Right lobe of liver (tissue), 6 donors: ENCODE results near the gene FAM210B. TPM values are rescaled to one million over a fixed set of nuclear protein-coding genes. Genes with fewer than 3 reads are reported as not detected.

Experiments used
- ATAC-seq, 4 donors: fragments of 200-7000 bp; cut with Tn5 transposase; one replicate each; pipeline ENCODE4 v1.9.1; 2020; ENCODE audit warnings: mild to moderate bottlenecking in 4 of 4, moderate library complexity in 4 of 4
- DNase-seq, 3 donors: peaks; one replicate each; pipeline ENCODE4 v3.0.0-alpha.2; 2020
- H3K27ac ChIP-seq, 3 donors: fragments of 200-600 bp; one replicate each; pipeline ENCODE4 v1.8.0; 2022
- H3K27me3 ChIP-seq, 2 donors: fragments of 200-600 bp; one replicate each; pipeline ENCODE4 v1.8.0; 2022
- H3K36me3 ChIP-seq, 4 donors: fragments of 200-600 bp; sonication (generic) in 1 of 4; one replicate each; pipeline versions ENCODE4 v1.5.1 to v1.8.0; 2017 to 2022; ENCODE audit warnings: control low read depth in 1 of 4
- H3K4me1 ChIP-seq, 4 donors: fragments of 200-600 bp; sonication (generic) in 1 of 4; one replicate each; pipeline versions ENCODE4 v1.5.1 to v1.8.0; 2017 to 2022; ENCODE audit warnings: control low read depth in 1 of 4
- H3K4me3 ChIP-seq, 3 donors: fragments of 200-600 bp; one replicate each; pipeline ENCODE4 v1.8.0; 2022
- H3K9me3 ChIP-seq, 4 donors: fragments of 200-600 bp; sonication (generic) in 1 of 4; one replicate each; pipeline versions ENCODE4 v1.5.1 to v1.8.0; 2017 to 2022; ENCODE audit warnings: control low read depth in 1 of 4
- POLR2A ChIP-seq: fragments of 450-650 bp; IDR thresholded peaks from one replicate; pipeline ENCODE4 v1.6.1; 2017; ENCODE audit warnings: antibody characterized with exemption, mild to moderate bottlenecking
- WGBS: methylation state at CpG from one replicate; pipeline ENCODE4 v1.1.6; 2018; ENCODE audit warnings: low coverage, low lambda C conversion rate; ENCODE audit not compliant: insufficient coverage; ENCODE audit errors: missing lambda C conversion rate; 5-methylcytosine and 5-hydroxymethylcytosine counted together
- intact Hi-C, 2 donors: fragments of 100-400 bp; cut with DNase I; formaldehyde crosslinking; loops; one replicate each; pipeline versions ENCODE4 v1.11.2 to v1.14.1; 2022
- total RNA-seq, 6 experiments: library from RNA; depleted of rRNA in 2 of 6; stranded (reverse); fragments of >200 nt in 2 of 6; fragmentation: NEBNext Ultra II Directional in 3 of 6; extraction: Animal tissue kit (Norgen Biotek cat#: 25700) in 3 of 6; gene quantifications; one replicate each; pipeline versions ENCODE4 v1.1.0 to v1.2.4, GENCODE V29; 2016 to 2023
- TF ChIP-seq, protein P1 (sequence below), 4 donors: fragments of 200-600 bp in 3 of 4; fragments of 450-650 bp in 1 of 4; IDR thresholded peaks; one replicate each; pipeline versions ENCODE4 v1.5.1 to v1.8.0; 2016 to 2022; ENCODE audit warnings: antibody characterized with exemption in 4 of 4, mild to moderate bottlenecking in 2 of 4
- donor health status: DM: no; HTN: yes; CAD: no.
- donor health status: DM: no; HTN: no; CAD: no.
- donor health status: DM: no; HTN: no; CAD: no.
- donor health status: DM: no; HTN: yes; CAD: no.
- donor health status: DM: no; HTN: yes; CAD: no.

Gene FAM210B
- total RNA-seq, 6 experiments from 2014 or later = 31.6 to 66.5 (median 42.8) TPM

DNA sequence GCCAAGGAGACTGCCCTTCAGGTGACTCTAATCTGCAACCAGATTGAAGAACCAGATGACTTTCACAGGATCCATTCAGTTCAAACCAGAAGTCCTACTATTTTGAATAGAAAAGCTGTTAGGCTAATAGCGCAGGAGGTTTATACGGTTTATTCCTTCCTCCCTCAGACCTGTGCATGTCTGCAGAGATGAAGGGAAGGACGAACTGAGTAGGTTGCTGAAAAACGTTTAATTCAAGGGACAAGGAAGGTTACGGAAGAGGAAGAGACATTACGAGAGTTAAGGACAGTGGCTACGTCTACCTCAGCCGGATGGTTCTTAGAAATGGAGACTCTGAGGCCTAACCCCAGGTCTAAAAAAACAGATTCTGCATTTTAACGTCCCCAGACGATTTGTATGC lies 32.3 kb downstream of the FAM210B start:
- no peak for DNase-seq
- no peak overlapping the region for H3K27ac ChIP-seq
- peaks cover 0 to 10% (median 2%) of the 10 kb centered on the region in 4 donors for H3K36me3 ChIP-seq
- intact Hi-C loops = no loop called here
- no peaks in the 10 kb centered on the region for H3K9me3 ChIP-seq
- 31% methylated on average over 10 of the region's 10 CpGs for WGBS
- peak overlapping the region in 2 of 3 donors; percentile 71 to 75 for H3K4me3 ChIP-seq
- H3K4me1 ChIP-seq = peaks cover 0 to 12% (median 0%) of the 10 kb centered on the region in 4 donors
- no peaks in the 10 kb centered on the region for H3K27me3 ChIP-seq
- no peak for ATAC-seq
- no peak for TF ChIP-seq POLR2A
- TF ChIP-seq, protein P1, sequence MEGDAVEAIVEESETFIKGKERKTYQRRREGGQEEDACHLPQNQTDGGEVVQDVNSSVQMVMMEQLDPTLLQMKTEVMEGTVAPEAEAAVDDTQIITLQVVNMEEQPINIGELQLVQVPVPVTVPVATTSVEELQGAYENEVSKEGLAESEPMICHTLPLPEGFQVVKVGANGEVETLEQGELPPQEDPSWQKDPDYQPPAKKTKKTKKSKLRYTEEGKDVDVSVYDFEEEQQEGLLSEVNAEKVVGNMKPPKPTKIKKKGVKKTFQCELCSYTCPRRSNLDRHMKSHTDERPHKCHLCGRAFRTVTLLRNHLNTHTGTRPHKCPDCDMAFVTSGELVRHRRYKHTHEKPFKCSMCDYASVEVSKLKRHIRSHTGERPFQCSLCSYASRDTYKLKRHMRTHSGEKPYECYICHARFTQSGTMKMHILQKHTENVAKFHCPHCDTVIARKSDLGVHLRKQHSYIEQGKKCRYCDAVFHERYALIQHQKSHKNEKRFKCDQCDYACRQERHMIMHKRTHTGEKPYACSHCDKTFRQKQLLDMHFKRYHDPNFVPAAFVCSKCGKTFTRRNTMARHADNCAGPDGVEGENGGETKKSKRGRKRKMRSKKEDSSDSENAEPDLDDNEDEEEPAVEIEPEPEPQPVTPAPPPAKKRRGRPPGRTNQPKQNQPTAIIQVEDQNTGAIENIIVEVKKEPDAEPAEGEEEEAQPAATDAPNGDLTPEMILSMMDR (IDR thresholded peaks at IDR 0.05) = no peak

DNA sequence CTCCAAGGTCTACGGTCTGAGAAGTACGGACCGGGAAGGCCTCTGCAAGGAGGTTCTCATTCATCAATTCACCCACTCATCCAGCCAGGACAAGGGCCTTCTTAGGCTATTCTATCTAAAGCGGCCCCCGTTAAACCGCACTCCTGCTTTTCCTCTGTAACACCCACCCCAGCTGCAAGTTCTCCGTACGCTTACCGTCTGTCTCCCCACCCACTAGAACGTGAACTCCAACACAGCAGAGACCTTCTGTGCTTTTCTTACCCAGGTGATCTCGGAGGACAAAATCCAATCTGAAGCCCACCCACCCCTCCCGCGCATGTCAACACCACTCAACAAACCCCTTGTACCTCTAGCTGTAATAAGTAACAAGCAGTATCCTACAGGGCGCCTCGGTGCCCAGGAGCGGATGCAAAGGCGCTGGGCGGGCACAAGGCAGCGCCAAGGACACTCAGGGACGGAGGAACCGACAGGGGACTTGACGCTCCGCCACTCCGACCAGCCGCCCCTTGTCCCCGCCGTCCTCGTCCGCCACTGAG lies 32.9 kb downstream of the FAM210B start:
- Histone ChIP-seq H3K27me3 (no peaks in the 10 kb centered on the region), H3K36me3 (peaks cover 0 to 16% (median 3%) of the 10 kb centered on the region in 4 donors), H3K9me3 (no peaks in the 10 kb centered on the region), H3K27ac (peak overlapping the region; percentile 92 to 93 (median 93)), H3K4me1 (peaks cover 0 to 12% (median 0%) of the 10 kb centered on the region in 4 donors), H3K4me3 (peak overlapping the region; percentile 71 to 75 (median 75))
- WGBS = under 1% methylated on average over 12 of the region's 29 CpGs
- TF ChIP-seq POLR2A = no peak
- TF ChIP-seq, protein P1 (IDR thresholded peaks at IDR 0.05) = no peak
- no peak for DNase-seq
- intact Hi-C loops = no loop called here
- ATAC-seq = peak; percentile 22 to 34 (median 28)

DNA sequence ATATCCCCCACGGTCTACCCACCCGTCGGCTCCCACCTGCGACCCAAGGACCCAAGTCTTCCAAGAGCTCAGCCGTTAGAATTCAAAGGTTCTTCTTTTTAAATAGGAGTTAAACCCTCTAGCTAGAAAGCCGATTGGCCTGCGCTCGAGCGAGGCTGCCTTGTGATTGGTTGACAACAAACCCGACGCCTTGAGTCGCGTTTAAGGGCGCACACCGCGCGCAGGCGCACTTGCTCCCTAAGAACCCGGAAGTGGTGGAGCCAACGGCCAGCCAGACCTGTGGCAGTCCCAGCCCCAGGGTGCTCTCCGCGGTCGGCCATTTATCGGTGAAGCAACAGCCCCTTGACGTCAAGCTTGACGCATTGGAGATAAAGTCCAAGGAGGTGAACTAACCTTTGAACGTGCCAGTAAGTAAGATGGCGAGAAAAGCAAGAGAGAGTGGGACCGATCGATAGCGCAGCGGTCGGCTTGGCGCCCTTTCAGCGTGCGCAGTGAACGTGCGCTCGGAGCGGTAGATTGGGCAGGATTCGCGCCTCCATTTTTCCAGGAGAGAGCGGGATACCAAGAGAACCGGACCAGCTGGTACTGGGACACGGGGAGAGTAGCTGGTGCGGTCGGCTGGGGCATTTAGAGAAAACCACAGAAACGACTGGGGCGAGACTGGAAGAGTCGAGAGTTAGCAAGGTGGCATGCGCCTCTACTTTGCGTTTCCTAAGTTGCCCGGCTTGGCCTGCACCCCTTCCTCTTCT lies 33.5 kb downstream of the FAM210B start, which contains the start of the genes AURKA and CSTF1:
AURKA (minus strand) TSS at position 84 of the 749 bp plus-strand sequence. CDS start 4,018 bp downstream, outside the sequence.
CSTF1 (plus strand) TSS at position 514 of the 749 bp plus-strand sequence. CDS start 2,908 bp downstream, outside the sequence.
- ATAC-seq = peak; percentile 95 to 96 (median 96)
- H3K4me1 ChIP-seq = peaks cover 0 to 12% (median 0%) of the 10 kb centered on the region in 4 donors
- no peaks in the 10 kb centered on the region for H3K9me3 ChIP-seq
- no peaks in the 10 kb centered on the region for H3K27me3 ChIP-seq
- peak; percentile 100 for DNase-seq
- TF ChIP-seq POLR2A = no peak
- TF ChIP-seq, protein P1 (IDR thresholded peaks at IDR 0.05) = no peak
- WGBS = 1% methylated on average over 20 of the region's 53 CpGs
- H3K27ac ChIP-seq = peak within 1 kb of the TSS; percentile 92 to 93 (median 93)
- peak within 1 kb of the TSS; percentile 71 to 75 (median 75) for H3K4me3 ChIP-seq
- peaks cover 0 to 23% (median 6%) of the 10 kb centered on the region in 4 donors for H3K36me3 ChIP-seq
- intact Hi-C loops = no loop called here

DNA sequence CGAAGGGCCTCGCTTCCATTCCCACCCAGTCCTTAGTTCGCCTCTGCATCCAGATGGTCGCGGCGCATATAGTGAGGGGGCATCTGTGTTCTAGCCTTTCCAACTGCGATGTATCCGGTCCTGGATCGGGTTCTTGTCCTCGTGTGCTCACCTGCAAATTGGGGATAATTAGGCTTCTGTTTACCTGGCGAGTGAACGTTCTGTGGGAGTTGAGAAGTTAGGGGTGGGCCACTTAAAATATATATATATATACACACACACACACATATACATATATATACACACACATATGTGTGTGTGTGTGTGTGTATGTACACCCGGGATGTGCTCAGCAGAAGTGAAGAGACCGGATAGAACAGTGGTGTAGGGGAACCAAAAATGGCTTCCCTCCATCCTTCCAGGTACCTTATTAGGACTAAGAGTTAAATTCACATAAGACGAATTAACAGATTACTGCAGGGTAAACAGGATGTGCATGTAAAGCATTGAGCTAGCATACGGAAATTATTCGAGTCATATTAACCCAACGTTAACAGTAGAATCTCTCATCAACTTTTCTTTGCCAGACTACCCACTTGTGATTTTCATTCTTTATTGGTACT lies 34.2 kb downstream of the FAM210B start:
- H3K4me1 ChIP-seq = peaks cover 0 to 12% (median 0%) of the 10 kb centered on the region in 4 donors
- no peak for TF ChIP-seq POLR2A
- TF ChIP-seq, protein P1 (IDR thresholded peaks at IDR 0.05) = no peak
- peaks cover 0 to 30% (median 10%) of the 10 kb centered on the region in 4 donors for H3K36me3 ChIP-seq
- DNase-seq (no peak), ATAC-seq (peak in 2 of 4 donors; percentile 2 to 5)
- intact Hi-C loops = no loop called here
- WGBS = under 1% methylated on average over 12 of the region's 18 CpGs
- no peaks in the 10 kb centered on the region for H3K27me3 ChIP-seq
- peak overlapping the region; percentile 71 to 75 (median 75) for H3K4me3 ChIP-seq
- peak overlapping the region; percentile 92 to 93 (median 93) for H3K27ac ChIP-seq
- H3K9me3 ChIP-seq = no peaks in the 10 kb centered on the region
